Measurements from ENCODE around the gene CTDSPL2. TPM values are rescaled to one million over a fixed set of nuclear protein-coding genes. Genes with fewer than 3 reads are reported as not detected.
A peak's percentile ranks its signal among the peaks of the same experiment; 100 is the strongest.

Gene CTDSPL2
- 10 to 100 TPM; 14.6 to 25.1 (median 15.4) TPM for total RNA-seq
- polyA plus RNA-seq: 1 to 10 TPM; 2.7 to 4.2 TPM

GRCh38 chr15:44426975-44427755 is at the start of gene CTDSPL2:
CTDSPL2 (plus strand) TSS chr15:44427629; CDS start chr15:44459015, 31,386 bp downstream.
- peak; percentile 94 to 98 (median 94) for ATAC-seq
- intact Hi-C loops (cut with DNase I): no loop called here
- Histone ChIP-seq H3K27me3 (no peaks in the 10 kb centered on the region), H3K9me3 (no peaks in the 10 kb centered on the region), H3K4me1 (peaks cover 3 to 20% (median 12%) of the 10 kb centered on the region in 3 donors), H3K27ac (peak within 1 kb of the TSS; percentile 72 to 96 (median 86)), H3K4me3 (peak within 1 kb of the TSS; percentile 62 to 92 (median 67)), H3K36me3 (no peaks in the 10 kb centered on the region)
- peak; percentile 95 to 99 (median 98) for DNase-seq
- WGBS, 2 donors: 0 to 1% methylated on average over 50 to 53 of the region's 53 CpGs
- peak in 1 of 4 donors; percentile 27 for TF ChIP-seq CTCF (IDR thresholded peaks at IDR 0.05)
- FAIRE-seq: peak; percentile 87

- H3K27me3 ChIP-seq: no peaks in the 10 kb centered on the region
- H3K27ac ChIP-seq: no peak overlapping the region
- no peak overlapping the region for H3K4me3 ChIP-seq
- FAIRE-seq: no peak
- no peak for TF ChIP-seq CTCF (IDR thresholded peaks at IDR 0.05)
- H3K9me3 ChIP-seq: no peaks in the 10 kb centered on the region
- no peaks in the 10 kb centered on the region for H3K36me3 ChIP-seq
- no peaks in the 10 kb centered on the region for H3K4me1 ChIP-seq
- intact Hi-C loops (cut with DNase I): no loop called here
- no peak for ATAC-seq
- no peak for DNase-seq
Observed at GRCh38 chr15:44381236-44381635, 46.2 kb upstream of the CTDSPL2 start.

GRCh38 chr15:44385344-44385942 is 42.0 kb upstream of the CTDSPL2 start:
- no peak for ATAC-seq
- 78 to 100% methylated on average over 1 of the region's 1 CpG for WGBS, 2 donors

GRCh38 chr15:44394062-44394461 is 33.4 kb upstream of the CTDSPL2 start:
- intact Hi-C loops (cut with DNase I): no loop called here
- DNase-seq (no peak), FAIRE-seq (no peak), ATAC-seq (no peak)
- Histone ChIP-seq H3K4me1 (no peaks in the 10 kb centered on the region), H3K9me3 (no peaks in the 10 kb centered on the region), H3K27me3 (no peaks in the 10 kb centered on the region), H3K36me3 (no peaks in the 10 kb centered on the region), H3K4me3 (no peak overlapping the region), H3K27ac (no peak overlapping the region)
- TF ChIP-seq CTCF (IDR thresholded peaks at IDR 0.05): no peak
- WGBS, 2 donors: 92 to 95% methylated on average over 3 of the region's 3 CpGs

More at GRCh38 chr15:44385344-44385942, 42.0 kb upstream of the CTDSPL2 start:
- H3K4me3 ChIP-seq: no peak overlapping the region
- H3K27me3 ChIP-seq: no peaks in the 10 kb centered on the region
- intact Hi-C loops (cut with DNase I): no loop called here
- no peak overlapping the region for H3K27ac ChIP-seq
- FAIRE-seq (no peak), DNase-seq (no peak)
- no peak for TF ChIP-seq CTCF (IDR thresholded peaks at IDR 0.05)
- H3K4me1 ChIP-seq: no peaks in the 10 kb centered on the region
- no peaks in the 10 kb centered on the region for H3K9me3 ChIP-seq
- H3K36me3 ChIP-seq: no peaks in the 10 kb centered on the region

GRCh38 chr15:44394562-44394961 is 32.9 kb upstream of the CTDSPL2 start:
- TF ChIP-seq CTCF (IDR thresholded peaks at IDR 0.05): no peak
- no peaks in the 10 kb centered on the region for H3K4me1 ChIP-seq
- 79 to 83% methylated on average over 1 of the region's 1 CpG for WGBS, 2 donors
- H3K9me3 ChIP-seq: no peaks in the 10 kb centered on the region
- FAIRE-seq (no peak), ATAC-seq (no peak), DNase-seq (no peak)
- H3K36me3 ChIP-seq: no peaks in the 10 kb centered on the region
- H3K4me3 ChIP-seq: no peak overlapping the region
- intact Hi-C loops (cut with DNase I): no loop called here
- H3K27ac ChIP-seq: no peak overlapping the region
- no peaks in the 10 kb centered on the region for H3K27me3 ChIP-seq
